EH (cell line): ENCODE data around the gene BDKRB2.

Source experiments
- DNase-seq: peaks from one replicate; pipeline ENCODE4 v3.0.0-alpha.2; 2015; ENCODE audit warnings: low read depth

Gene BDKRB2

GRCh38 chr14:96198430-96199130, 6.1 kb upstream of the BDKRB2 start:
- DNase-seq: peak; percentile 22

DNA sequence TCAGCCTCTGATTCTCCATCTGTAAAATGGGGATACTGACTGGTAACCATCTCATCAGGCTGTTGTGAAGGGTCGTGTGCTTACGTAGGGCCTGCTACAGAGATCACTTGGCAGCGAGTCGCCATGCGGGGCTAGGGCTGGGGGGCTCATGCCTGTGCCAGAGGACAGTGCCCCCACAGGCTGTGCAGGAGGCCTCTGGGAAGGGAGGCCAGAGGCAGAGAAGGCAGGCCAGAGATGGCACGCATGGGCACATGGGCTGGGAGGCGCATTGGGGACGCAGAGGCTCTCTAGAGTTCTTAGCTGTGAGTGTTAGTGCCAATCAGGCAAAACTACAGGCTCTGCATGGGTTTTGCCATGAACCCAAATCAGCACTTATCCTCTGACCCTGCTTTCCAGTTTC, 3.5 kb upstream of the BDKRB2 start:
- no peak for DNase-seq

DNA sequence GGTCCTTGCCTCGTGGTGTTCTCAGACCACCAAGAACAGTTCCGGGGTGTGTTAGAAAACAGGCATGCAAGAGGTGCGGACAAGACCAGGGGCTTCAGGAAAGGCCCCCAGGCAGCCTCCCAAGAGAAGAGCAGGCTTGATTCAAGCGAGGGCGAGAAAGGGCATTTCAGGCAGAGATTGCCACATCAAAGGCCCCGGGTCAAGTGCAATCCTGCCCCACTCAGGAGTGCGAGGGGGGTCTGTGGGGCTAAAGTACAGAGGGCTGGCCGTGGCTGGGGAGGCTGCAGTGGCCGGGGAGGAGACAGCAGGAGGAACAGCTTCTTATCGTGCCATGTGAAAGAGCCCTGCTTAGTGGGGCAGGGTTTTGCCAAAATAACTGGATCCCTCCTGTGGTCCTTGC, 2.7 kb upstream of the BDKRB2 start:
- no peak for DNase-seq

- DNase-seq: no peak
These were observed 2.1 kb upstream of the BDKRB2 start for GRCh38 chr14:96202441-96203094.

GRCh38 chr14:96203116-96203515, 1.5 kb upstream of the BDKRB2 start:
- DNase-seq: no peak

DNA sequence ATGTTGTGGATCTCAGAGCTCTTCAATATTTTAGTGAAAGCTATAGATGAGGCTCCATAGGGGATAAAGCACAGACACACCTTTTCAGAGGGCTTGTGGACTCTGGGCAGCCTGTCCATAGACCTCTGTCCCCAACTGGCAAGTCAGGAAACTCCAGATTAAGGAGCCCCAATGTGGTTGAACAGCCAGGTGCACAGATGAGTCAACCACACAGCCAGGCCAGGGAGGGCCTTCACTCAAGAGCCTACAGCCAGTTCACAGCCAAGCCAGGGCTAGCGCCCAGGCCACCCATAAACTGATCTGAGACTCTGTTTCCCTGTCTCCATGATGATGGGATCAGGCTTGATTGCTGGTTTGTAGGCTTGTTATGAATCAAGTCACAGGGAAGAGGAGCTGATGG, 1.0 kb upstream of the BDKRB2 start:
- no peak for DNase-seq

- DNase-seq: no peak
These were observed 679 bp downstream of the BDKRB2 start for GRCh38 chr14:96205059-96205977.

- peak; percentile 19 for DNase-seq
These were observed 1.3 kb downstream of the BDKRB2 start for GRCh38 chr14:96205978-96206360.

- DNase-seq: no peak
These were observed 1.8 kb downstream of the BDKRB2 start for GRCh38 chr14:96206461-96206860.

DNA sequence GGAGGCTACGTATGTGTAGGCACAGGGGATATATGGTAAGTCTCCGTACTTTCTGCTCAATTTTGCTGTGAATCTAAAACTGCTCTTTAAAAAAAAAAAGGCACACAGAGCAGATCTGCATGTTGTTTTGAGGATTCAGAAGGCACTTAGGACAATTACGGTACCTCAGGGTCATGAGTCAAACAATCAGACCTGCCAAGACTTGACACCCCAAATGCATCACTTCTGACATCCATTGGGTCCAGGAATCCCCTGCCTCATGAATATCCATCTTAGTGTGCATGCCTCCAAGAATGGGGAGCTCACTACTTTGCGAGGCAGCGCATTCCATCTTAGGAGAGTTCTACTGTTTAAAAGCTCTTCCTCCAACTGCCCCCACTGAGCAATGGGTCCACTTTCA, 3.0 kb downstream of the BDKRB2 start:
- DNase-seq: no peak

DNA sequence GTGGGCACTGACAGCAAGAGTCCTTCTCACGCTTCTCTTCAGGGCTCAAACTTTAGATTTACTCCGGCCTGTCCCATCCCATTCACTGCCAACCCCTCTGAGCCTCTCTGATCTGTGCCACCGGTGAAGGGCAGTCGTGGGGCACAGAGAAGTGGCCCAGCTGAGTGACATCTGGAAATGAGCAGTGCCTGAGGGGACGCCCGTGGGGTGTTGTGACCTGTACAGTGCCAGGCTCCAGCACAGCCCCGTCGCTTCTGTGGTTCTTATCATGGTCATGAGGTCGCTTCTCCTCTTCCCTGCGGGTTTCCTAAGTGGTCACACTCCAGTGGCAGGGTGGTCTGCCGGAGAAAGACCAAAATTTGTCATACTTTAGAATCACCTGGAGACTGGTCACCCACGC, 4.1 kb downstream of the BDKRB2 start:
- DNase-seq: no peak

DNA sequence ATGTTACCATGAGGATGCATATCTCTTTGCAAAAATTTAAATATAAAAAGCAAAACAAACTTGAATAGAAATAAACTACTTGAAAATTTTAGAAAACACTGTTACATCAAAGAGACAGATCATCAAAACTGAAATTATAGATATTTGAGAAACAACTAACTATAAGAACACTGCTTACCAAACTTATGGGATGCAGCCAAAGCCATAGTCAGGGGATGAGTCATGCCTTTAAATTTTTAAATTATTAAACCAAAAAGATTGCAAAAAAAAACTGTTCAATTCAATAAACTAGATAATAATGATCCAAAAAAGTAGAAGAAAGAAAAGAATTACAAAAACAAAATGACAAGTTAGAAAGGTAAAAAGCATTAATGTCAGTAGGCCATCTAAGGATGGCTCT, 7.5 kb downstream of the BDKRB2 start:
- no peak for DNase-seq

GRCh38 chr14:96212896-96213295, 8.3 kb downstream of the BDKRB2 start:
- DNase-seq: no peak

DNA sequence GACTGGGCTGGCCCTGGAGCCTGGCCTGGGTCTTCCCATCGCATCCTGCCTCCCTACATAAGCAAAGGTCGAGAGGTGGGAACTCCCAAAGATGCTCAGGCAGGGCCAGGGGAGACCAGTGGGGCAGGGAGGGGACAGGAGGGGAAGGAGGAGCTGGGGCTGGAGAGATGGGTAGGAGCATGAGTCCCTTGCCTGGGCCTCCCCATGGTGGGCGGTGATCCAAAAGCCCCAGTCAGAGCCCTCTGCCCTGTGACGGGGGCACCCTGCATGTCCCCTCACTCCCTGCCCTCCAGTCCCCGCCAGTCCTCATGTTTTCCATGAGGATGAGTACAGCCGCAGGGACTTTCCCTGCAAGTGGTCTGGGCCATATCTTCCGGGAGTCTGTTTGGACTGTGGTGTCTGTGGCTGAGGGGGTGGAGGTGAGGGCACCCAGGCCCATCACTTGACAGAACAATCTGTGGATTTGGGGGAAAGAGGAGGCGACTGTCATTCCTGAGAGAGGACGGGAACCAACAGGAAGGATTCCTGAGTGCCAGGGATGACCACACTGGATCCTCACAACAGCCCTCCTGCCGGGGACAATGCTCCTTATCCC, 9.3 kb downstream of the BDKRB2 start:
- no peak for DNase-seq

DNA sequence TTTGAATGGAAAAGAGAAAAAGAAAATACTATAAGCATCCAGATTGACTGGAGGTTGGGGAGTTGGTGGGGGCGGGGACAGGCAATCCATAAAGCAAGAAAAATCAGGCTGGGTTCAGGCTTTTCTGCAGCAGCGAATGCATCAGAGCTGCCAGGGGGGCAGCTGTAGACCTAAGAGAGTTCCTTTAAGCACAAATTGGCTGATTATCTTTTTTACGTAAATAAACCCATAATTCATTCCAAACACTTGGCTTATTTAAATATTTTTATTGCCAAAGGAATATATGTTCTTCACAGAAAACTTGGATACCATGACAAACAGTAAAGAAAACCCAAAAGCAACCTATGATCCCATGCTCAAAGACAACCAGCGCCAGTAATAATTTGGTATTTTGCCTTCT, 10.2 kb downstream of the BDKRB2 start:
- no peak for DNase-seq

DNA sequence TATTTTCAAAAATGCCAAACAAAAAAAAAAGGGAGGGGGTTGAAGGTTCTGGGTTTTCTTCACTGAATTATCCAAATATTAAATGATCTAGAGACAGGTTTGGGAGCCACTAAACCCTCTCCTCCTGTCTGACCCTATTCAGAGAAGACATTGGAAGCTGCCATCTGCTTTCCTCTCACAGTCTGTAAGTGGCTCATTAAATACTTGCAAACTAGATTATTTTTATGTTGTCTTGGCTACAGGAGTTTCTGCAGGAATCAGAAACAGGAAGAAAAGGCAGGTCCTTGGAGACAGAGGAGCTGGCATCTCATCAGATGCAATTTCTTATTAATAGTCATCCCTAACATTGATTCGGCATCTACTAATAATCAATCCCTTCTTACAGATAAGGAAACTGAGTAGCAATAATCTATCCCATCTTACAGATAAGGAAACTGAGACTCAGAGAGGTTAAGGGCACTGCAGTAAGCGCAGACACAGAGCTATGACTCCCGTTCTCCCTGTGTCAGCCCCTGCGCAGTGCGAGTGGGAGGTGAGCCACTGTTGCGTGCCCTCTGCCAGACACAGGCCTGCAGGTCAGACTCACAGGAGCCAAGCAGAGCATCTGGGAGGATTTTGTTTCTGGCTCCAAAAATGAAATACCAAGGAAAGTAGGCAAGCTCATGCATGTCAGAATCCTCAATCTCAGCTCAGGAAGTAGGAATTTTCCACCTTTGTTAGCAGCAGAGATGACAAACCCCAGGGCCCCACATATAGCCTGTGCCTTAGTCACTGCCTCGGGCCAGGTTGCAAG, 11.0 kb downstream of the BDKRB2 start:
- DNase-seq: no peak

- DNase-seq: no peak
These were observed 12.0 kb downstream of the BDKRB2 start for GRCh38 chr14:96216627-96217026.

DNA sequence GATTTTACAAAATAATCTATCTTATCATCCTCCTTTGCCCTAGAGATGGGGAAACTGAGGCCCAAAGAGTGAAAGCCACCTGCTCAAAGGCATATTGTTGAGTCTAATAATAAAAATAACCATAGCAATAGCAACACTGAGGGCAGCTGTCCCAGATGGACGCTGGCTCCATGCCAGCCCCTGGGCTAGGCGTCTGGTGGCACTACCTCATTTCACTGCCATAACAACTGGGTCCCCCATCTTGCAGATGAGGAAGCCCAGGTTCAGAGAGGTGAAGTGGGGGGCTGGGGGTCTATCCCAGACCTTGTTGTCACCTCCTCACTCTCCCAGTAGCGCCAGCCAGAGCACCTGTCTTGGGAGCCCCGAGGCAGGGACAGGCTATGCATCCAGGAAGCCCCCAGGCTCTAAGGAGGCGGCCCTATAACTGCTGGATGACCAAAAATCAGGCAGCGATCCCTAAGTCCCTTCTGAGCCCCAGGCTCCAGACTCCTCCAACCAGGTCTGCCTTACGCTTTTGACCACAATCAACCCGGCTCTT, 12.8 kb downstream of the BDKRB2 start:
- no peak for DNase-seq

DNA sequence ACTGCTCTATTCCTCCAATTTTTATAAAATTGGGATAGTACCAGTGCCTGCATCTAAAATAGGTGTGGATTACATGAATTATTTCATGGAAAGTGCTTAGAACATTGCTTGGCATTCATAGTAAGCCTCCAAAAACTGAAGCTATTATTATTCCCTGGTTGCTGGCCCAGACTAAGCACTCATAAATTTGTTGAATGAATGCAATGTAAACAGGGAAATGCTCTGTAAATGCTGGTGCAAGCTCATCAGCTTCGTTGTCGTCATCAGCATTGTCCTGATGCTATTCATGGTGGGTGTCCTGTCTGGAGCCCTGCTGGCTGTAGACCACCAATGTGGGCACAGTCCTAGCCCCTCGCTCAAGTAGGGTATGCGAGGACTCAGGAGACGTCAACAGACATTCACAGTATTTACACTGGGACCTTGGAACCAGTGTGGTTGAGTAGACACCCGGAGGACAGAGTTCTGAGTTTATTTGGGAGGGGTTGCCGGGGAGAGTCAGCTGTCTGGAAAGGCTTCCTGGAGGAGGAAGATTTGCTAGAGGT, 16.5 kb downstream of the BDKRB2 start:
- DNase-seq: no peak

- no peak for DNase-seq
These were observed 17.2 kb downstream of the BDKRB2 start for GRCh38 chr14:96221841-96222240.

GRCh38 chr14:96224480-96225096, 19.9 kb downstream of the BDKRB2 start:
- DNase-seq: peak; percentile 39
